IPS-15b (cell line): Measurements from ENCODE around the gene ASIC4.
A peak's percentile ranks its signal among the peaks of the same experiment; 100 is the strongest.

ENCODE experiments used
- H3K27me3 ChIP-seq: one replicate; pipeline ENCODE4 v1.6.1; 2013; ENCODE audit warnings: low read length; ENCODE audit not compliant: control insufficient read depth, insufficient read depth
- H3K36me3 ChIP-seq: one replicate; pipeline ENCODE4 v1.6.1; 2013; ENCODE audit warnings: low read length; ENCODE audit not compliant: control insufficient read depth, insufficient read depth
- H3K4me1 ChIP-seq: one replicate; pipeline ENCODE4 v1.6.1; 2013; ENCODE audit warnings: mild to moderate bottlenecking, low read length; ENCODE audit not compliant: control insufficient read depth, insufficient read depth
- H3K4me3 ChIP-seq: one replicate; pipeline ENCODE4 v1.5.1; 2013; ENCODE audit warnings: low read depth, low read length
- H3K9ac ChIP-seq: one replicate; pipeline ENCODE4 v1.6.1; 2013; ENCODE audit warnings: low read depth, mild to moderate bottlenecking, low read length
- H3K9me3 ChIP-seq: one replicate; pipeline ENCODE4 v1.6.1; 2013; ENCODE audit warnings: mild to moderate bottlenecking, low read length; ENCODE audit not compliant: control insufficient read depth, insufficient read depth

ASIC4 gene

GRCh38 chr2:219474285-219475060 lies 39.8 kb upstream of the ASIC4 start:
- no peaks in the 10 kb centered on the region for H3K27me3 ChIP-seq
- no peaks in the 10 kb centered on the region for H3K36me3 ChIP-seq
- no peak overlapping the region for H3K4me3 ChIP-seq
- no peaks in the 10 kb centered on the region for H3K9me3 ChIP-seq
- H3K9ac ChIP-seq: no peak overlapping the region
- peaks cover 5% of the 10 kb centered on the region for H3K4me1 ChIP-seq

GRCh38 chr2:219475278-219475677 lies 39.0 kb upstream of the ASIC4 start:
- no peak overlapping the region for H3K9ac ChIP-seq
- peaks cover 5% of the 10 kb centered on the region for H3K4me1 ChIP-seq
- no peaks in the 10 kb centered on the region for H3K9me3 ChIP-seq
- no peaks in the 10 kb centered on the region for H3K27me3 ChIP-seq
- no peak overlapping the region for H3K4me3 ChIP-seq
- H3K36me3 ChIP-seq: peaks cover 6% of the 10 kb centered on the region

- H3K4me3 ChIP-seq: peak overlapping the region; percentile 52
- peaks cover 8% of the 10 kb centered on the region for H3K36me3 ChIP-seq
- H3K9ac ChIP-seq: no peak overlapping the region
- H3K4me1 ChIP-seq: peaks cover 5% of the 10 kb centered on the region
- H3K9me3 ChIP-seq: no peaks in the 10 kb centered on the region
- H3K27me3 ChIP-seq: no peaks in the 10 kb centered on the region
These were observed 38.3 kb upstream of the ASIC4 start for GRCh38 chr2:219475697-219476651.

DNA sequence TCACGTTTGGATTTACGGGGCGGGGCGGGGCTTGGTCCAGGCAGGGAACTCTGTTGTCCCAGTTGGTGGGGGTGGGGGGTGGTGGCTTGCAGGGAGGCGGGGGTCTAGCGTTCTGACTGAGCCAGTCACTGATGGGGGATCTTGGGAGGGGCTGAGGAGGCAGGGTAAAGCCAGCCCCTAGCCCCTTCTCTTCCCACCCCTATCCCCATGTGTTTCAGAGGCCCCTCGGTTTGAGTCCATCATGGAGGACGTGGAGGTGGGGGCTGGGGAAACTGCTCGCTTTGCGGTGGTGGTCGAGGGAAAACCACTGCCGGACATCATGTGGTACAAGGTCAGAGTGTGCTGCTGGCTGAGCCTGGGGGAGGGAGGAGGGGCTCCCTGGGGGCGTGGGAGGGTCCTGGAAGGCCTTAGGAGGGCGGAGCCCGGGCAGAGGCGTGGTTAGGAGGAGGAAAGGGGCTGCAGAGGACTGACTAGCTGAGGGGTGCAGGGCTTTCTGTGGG lies 37.6 kb upstream of the ASIC4 start:
- Histone ChIP-seq H3K9me3 (no peaks in the 10 kb centered on the region), H3K36me3 (peaks cover 8% of the 10 kb centered on the region), H3K9ac (no peak overlapping the region), H3K4me3 (peak overlapping the region; percentile 52), H3K4me1 (peaks cover 5% of the 10 kb centered on the region), H3K27me3 (peaks cover 1% of the 10 kb centered on the region)

GRCh38 chr2:219477179-219477578 lies 37.1 kb upstream of the ASIC4 start:
- no peak overlapping the region for H3K9ac ChIP-seq
- no peaks in the 10 kb centered on the region for H3K9me3 ChIP-seq
- H3K36me3 ChIP-seq: peaks cover 11% of the 10 kb centered on the region
- H3K4me1 ChIP-seq: peaks cover 5% of the 10 kb centered on the region
- peak overlapping the region; percentile 43 for H3K4me3 ChIP-seq
- peaks cover 6% of the 10 kb centered on the region for H3K27me3 ChIP-seq

GRCh38 chr2:219477815-219478214 lies 36.5 kb upstream of the ASIC4 start:
- H3K36me3 ChIP-seq: peaks cover 11% of the 10 kb centered on the region
- no peak overlapping the region for H3K9ac ChIP-seq
- no peak overlapping the region for H3K4me3 ChIP-seq
- peaks cover 5% of the 10 kb centered on the region for H3K4me1 ChIP-seq
- peaks cover 6% of the 10 kb centered on the region for H3K27me3 ChIP-seq
- no peaks in the 10 kb centered on the region for H3K9me3 ChIP-seq

- Histone ChIP-seq H3K27me3 (peaks cover 8% of the 10 kb centered on the region), H3K36me3 (peaks cover 11% of the 10 kb centered on the region), H3K9ac (no peak overlapping the region), H3K4me3 (no peak overlapping the region), H3K9me3 (no peaks in the 10 kb centered on the region), H3K4me1 (peaks cover 5% of the 10 kb centered on the region)
These were observed 35.4 kb upstream of the ASIC4 start for GRCh38 chr2:219478916-219479315.

- Histone ChIP-seq H3K36me3 (peaks cover 11% of the 10 kb centered on the region), H3K4me3 (no peak overlapping the region)
These were observed 34.3 kb upstream of the ASIC4 start for GRCh38 chr2:219480004-219480403.

GRCh38 chr2:219482674-219483405 lies 31.4 kb upstream of the ASIC4 start:
- no peak overlapping the region for H3K4me3 ChIP-seq
- no peak overlapping the region for H3K9ac ChIP-seq
- peaks cover 16% of the 10 kb centered on the region for H3K4me1 ChIP-seq
- no peaks in the 10 kb centered on the region for H3K9me3 ChIP-seq
- H3K27me3 ChIP-seq: peaks cover 34% of the 10 kb centered on the region
- H3K36me3 ChIP-seq: peaks cover 11% of the 10 kb centered on the region

More at GRCh38 chr2:219480004-219480403, 34.3 kb upstream of the ASIC4 start:
- Histone ChIP-seq H3K27me3 (peaks cover 19% of the 10 kb centered on the region), H3K9me3 (no peaks in the 10 kb centered on the region), H3K4me1 (peaks cover 5% of the 10 kb centered on the region), H3K9ac (no peak overlapping the region)

DNA sequence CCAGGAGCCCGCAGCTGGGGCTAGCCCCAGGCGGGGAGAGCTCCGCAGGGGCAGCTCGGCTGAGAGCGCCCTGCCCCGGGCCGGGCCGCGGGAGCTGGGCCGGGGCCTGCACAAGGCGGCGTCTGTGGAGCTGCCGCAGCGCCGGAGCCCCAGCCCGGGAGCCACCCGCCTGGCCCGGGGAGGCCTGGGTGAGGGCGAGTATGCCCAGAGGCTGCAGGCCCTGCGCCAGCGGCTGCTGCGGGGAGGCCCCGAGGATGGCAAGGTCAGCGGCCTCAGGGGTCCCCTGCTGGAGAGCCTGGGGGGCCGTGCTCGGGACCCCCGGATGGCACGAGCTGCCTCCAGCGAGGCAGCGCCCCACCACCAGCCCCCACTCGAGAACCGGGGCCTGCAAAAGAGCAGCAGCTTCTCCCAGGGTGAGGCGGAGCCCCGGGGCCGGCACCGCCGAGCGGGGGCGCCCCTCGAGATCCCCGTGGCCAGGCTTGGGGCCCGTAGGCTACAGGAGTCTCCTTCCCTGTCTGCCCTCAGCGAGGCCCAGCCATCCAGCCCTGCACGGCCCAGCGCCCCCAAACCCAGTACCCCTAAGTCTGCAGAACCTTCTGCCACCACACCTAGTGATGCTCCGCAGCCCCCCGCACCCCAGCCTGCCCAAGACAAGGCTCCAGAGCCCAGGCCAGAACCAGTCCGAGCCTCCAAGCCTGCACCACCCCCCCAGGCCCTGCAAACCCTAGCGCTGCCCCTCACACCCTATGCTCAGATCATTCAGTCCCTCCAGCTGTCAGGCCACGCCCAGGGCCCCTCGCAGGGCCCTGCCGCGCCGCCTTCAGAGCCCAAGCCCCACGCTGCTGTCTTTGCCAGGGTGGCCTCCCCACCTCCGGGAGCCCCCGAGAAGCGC lies 30.6 kb upstream of the ASIC4 start:
- H3K4me1 ChIP-seq: peaks cover 16% of the 10 kb centered on the region
- H3K9ac ChIP-seq: no peak overlapping the region
- peaks cover 11% of the 10 kb centered on the region for H3K36me3 ChIP-seq
- peak overlapping the region; percentile 35 for H3K4me3 ChIP-seq
- H3K9me3 ChIP-seq: no peaks in the 10 kb centered on the region
- peaks cover 34% of the 10 kb centered on the region for H3K27me3 ChIP-seq
